RCC 7860 (cell line): ENCODE measurements around the gene CDH23.

ENCODE experiments used
- DNase-seq: peaks from one replicate; pipeline ENCODE4 v3.0.0-alpha.2; 2015; ENCODE audit warnings: low spot score
- FAIRE-seq: peaks from 2 replicates; lab custom pipeline; 2012; peaks lifted over from hg19 to GRCh38; lab: Jason Lieb, UNC

Gene CDH23

GRCh38 chr10:71664585-71664984 is 267.9 kb downstream of the CDH23 start:
- DNase-seq (no peak), FAIRE-seq (no peak)

- FAIRE-seq (no peak), DNase-seq (no peak)
Measured at GRCh38 chr10:71665456-71665855, 268.7 kb downstream of the CDH23 start.

DNA sequence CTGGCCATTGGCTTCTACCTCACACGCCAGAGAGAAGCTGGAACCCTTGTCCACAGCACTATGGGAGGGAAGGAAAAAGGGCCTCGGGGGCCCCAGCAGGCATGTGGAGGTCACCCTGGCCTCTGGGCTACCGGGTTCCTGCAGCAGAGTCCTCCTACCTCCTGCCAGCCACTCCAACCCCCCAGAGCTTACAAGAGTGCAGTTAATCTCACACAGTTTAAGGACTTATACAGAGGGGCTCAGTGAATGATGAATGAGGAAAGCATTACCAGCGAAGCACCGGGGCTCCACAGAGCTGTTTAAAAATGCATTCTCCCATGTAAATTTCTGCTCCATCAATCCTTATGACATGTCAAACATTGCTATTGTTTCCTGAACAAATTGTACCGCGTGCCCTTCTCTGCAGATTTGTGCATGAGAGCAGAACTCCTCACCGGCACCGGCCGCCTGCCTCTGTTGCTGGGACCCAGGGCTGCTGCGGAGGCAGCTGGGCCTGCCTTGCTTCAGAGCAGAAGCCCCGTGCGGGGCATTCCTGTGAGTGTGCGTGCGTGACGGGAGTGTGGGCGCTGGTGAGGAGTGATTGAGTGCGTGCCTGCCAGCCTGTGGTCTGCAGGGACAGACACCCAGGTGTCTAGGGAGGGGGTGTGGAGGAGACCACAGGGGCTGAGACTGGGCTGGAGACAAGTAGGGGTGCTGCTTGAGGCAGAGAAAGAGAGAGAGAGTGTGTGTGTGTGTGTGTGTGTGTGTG is 270.1 kb downstream of the CDH23 start:
- DNase-seq (no peak), FAIRE-seq (no peak)

- no peak for FAIRE-seq
- DNase-seq, result no peak
Measured at GRCh38 chr10:71667387-71667752, 270.6 kb downstream of the CDH23 start.

GRCh38 chr10:71671994-71672946 is 275.6 kb downstream of the CDH23 start:
- no peak for FAIRE-seq
- DNase-seq, result no peak

- DNase-seq (no peak), FAIRE-seq (no peak)
Measured at GRCh38 chr10:71675295-71675970, 278.7 kb downstream of the CDH23 start.

DNA sequence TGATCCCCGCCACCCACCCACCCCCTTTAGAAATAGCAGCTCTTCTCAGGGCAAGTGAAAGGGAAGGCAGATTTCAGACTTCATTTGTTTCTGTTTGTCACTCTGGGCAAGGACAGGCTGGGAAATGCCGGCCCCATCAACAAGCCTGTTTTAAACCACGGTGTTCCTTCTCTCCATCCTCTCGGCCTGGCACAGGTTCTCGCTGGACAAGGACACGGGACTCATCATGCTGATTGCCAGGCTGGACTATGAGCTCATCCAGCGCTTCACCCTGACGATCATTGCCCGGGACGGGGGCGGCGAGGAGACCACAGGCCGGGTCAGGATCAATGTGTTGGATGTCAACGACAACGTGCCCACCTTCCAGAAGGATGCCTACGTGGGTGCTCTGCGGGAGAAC is 280.5 kb downstream of the CDH23 start:
- FAIRE-seq (no peak), DNase-seq (no peak)

- no peak for DNase-seq
Measured at GRCh38 chr10:71678057-71678805, 281.5 kb downstream of the CDH23 start.

DNA sequence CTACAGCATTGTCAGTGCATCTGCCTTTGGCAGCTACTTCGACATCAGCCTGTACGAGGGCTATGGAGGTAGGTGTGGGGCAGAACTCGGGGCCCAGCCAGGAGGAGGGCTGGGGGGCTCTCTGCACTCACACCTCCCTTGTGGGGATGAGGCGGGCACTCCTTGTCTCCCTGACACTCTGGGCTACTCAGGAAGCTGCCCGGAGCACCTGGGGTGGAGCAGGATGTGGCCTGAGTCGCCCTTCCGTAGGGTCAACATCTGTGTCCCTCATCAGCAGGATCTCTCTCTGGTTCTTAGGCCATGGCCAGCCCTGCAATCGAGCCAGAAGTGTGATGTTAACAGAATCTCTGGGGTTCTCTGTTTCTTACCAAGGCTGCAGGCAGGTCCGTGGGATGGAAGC is 282.7 kb downstream of the CDH23 start:
- FAIRE-seq (no peak), DNase-seq (no peak)

More at GRCh38 chr10:71678057-71678805, 281.5 kb downstream of the CDH23 start:
- no peak for FAIRE-seq

- DNase-seq (no peak), FAIRE-seq (no peak)
Measured at GRCh38 chr10:71681977-71682376, 285.3 kb downstream of the CDH23 start.

GRCh38 chr10:71683301-71683700 is 286.6 kb downstream of the CDH23 start:
- DNase-seq, result no peak
- FAIRE-seq, result no peak

- no peak for FAIRE-seq
- no peak for DNase-seq
Measured at GRCh38 chr10:71684356-71685173, 287.8 kb downstream of the CDH23 start.

- FAIRE-seq (no peak), DNase-seq (no peak)
Measured at GRCh38 chr10:71685554-71686232, 289.0 kb downstream of the CDH23 start.

- FAIRE-seq, result no peak
- no peak for DNase-seq
Measured at GRCh38 chr10:71687077-71687476, 290.4 kb downstream of the CDH23 start.

- FAIRE-seq, result no peak
Measured at GRCh38 chr10:71687480-71687879, 290.8 kb downstream of the CDH23 start.

GRCh38 chr10:71688256-71688655 is 291.5 kb downstream of the CDH23 start:
- DNase-seq, result no peak
- no peak for FAIRE-seq

More at GRCh38 chr10:71687480-71687879, 290.8 kb downstream of the CDH23 start:
- no peak for DNase-seq

- DNase-seq (no peak), FAIRE-seq (no peak)
Measured at GRCh38 chr10:71690094-71690720, 293.5 kb downstream of the CDH23 start.

- FAIRE-seq (no peak), DNase-seq (no peak)
Measured at GRCh38 chr10:71691405-71691804, 294.7 kb downstream of the CDH23 start.
